GM20000 (cell line): Measurements from ENCODE around the gene DERL3.

Experiments
- DNase-seq: peaks from one replicate; pipeline ENCODE4 v3.0.0; 2012; ENCODE audit warnings: low spot score
- CTCF ChIP-seq: IDR thresholded peaks from 2 replicates; pipeline ENCODE4 v1.5.1; 2012; ENCODE audit warnings: mild to moderate bottlenecking, control low read depth; ENCODE audit errors: extremely low read depth, missing control alignments

DERL3 gene

GRCh38 chr22:23827351-23827995 lies 11.3 kb downstream of the DERL3 start:
- no peak for TF ChIP-seq CTCF
- DNase-seq, result no peak

GRCh38 chr22:23826510-23827350 lies 12.1 kb downstream of the DERL3 start:
- DNase-seq, result no peak
- no peak for TF ChIP-seq CTCF

GRCh38 chr22:23825246-23825905 lies 13.4 kb downstream of the DERL3 start:
- no peak for TF ChIP-seq CTCF
- DNase-seq, result no peak

- TF ChIP-seq CTCF, result no peak
- DNase-seq, result no peak
These were observed 14.1 kb downstream of the DERL3 start for GRCh38 chr22:23824476-23825245.

GRCh38 chr22:23823331-23823791 lies 15.4 kb downstream of the DERL3 start:
- no peak for DNase-seq
- TF ChIP-seq CTCF, result no peak

- no peak for TF ChIP-seq CTCF
These were observed 16.6 kb downstream of the DERL3 start for GRCh38 chr22:23822101-23822671.

More at GRCh38 chr22:23822101-23822671, 16.6 kb downstream of the DERL3 start:
- DNase-seq, result no peak
